Mesenchymal stem cell (in vitro differentiated cells and primary cell): Measurements from ENCODE around the gene RBM19.
A peak's percentile ranks its signal among the peaks of the same experiment; 100 is the strongest.

Experiments
- DNase-seq: peaks from one replicate; pipeline ENCODE4 v3.0.0-alpha.2; 2013
- H2AFZ ChIP-seq: one replicate; pipeline ENCODE4 v1.6.1; 2013; ENCODE audit warnings: low read depth, mild to moderate bottlenecking, control low read depth, inconsistent platforms, low read length, moderate library complexity
- H2AK5ac ChIP-seq: 2 replicates; pipeline ENCODE4 v1.6.1; 2013; ENCODE audit warnings: low read length, moderate library complexity, mild to moderate bottlenecking, inconsistent platforms; ENCODE audit not compliant: severe bottlenecking
- H2BK120ac ChIP-seq: one replicate; pipeline ENCODE4 v1.6.1; 2013; ENCODE audit warnings: low read depth, mild to moderate bottlenecking, inconsistent platforms, low read length, moderate library complexity
- H2BK12ac ChIP-seq, 2 experiments: one replicate each; pipeline ENCODE4 v1.6.1; 2013; ENCODE audit warnings: inconsistent platforms in 2 of 2, low read length in 2 of 2, mild to moderate bottlenecking in 2 of 2, moderate library complexity in 2 of 2, control low read depth in 1 of 2
- H2BK15ac ChIP-seq: one replicate; pipeline ENCODE4 v1.6.1; 2013; ENCODE audit warnings: mild to moderate bottlenecking, low read depth, inconsistent platforms; ENCODE audit not compliant: poor library complexity, severe bottlenecking
- H2BK5ac ChIP-seq: 2 replicates; pipeline ENCODE4 v1.6.1; 2013; ENCODE audit warnings: low read depth, mild to moderate bottlenecking, low read length, control low read depth, inconsistent platforms; ENCODE audit not compliant: poor library complexity, severe bottlenecking
- H3K14ac ChIP-seq, 2 experiments: one replicate each; pipeline ENCODE4 v1.6.1; 2013; ENCODE audit warnings: inconsistent platforms in 2 of 2, low read length in 2 of 2, control low read depth in 1 of 2, mild to moderate bottlenecking in 1 of 2, moderate library complexity in 1 of 2
- H3K18ac ChIP-seq, 2 experiments: one replicate each; pipeline ENCODE4 v1.6.1; 2013; ENCODE audit warnings: inconsistent platforms in 2 of 2, low read length in 2 of 2, control low read depth in 1 of 2, low read depth in 1 of 2, mild to moderate bottlenecking in 1 of 2
- H3K23ac ChIP-seq, 2 experiments: one replicate each; pipeline ENCODE4 v1.6.1; 2013; ENCODE audit warnings: inconsistent platforms in 2 of 2, low read length in 2 of 2, mild to moderate bottlenecking in 2 of 2, moderate library complexity in 2 of 2, control low read depth in 1 of 2
- H3K27ac ChIP-seq: 2 replicates; pipeline ENCODE4 v1.5.1; 2013; ENCODE audit warnings: mild to moderate bottlenecking, moderate library complexity, low read length, control low read depth, inconsistent platforms; ENCODE audit not compliant: poor library complexity, severe bottlenecking
- H3K27me3 ChIP-seq, 2 experiments: 2 replicates each; pipeline versions ENCODE4 v1.6.1 to v1.7.0; 2013; ENCODE audit warnings: low read length in 2 of 2, mild to moderate bottlenecking in 2 of 2, moderate library complexity in 2 of 2, control low read depth in 1 of 2, inconsistent platforms in 1 of 2; ENCODE audit not compliant: control insufficient read depth in 1 of 2, insufficient read depth in 1 of 2
- H3K36me3 ChIP-seq, 2 experiments: 2 replicates each; pipeline versions ENCODE4 v1.6.1 to v1.7.0; 2013; ENCODE audit warnings: low read length in 2 of 2, control low read depth in 1 of 2, inconsistent platforms in 1 of 2, low read depth in 1 of 2, mild to moderate bottlenecking in 1 of 2; ENCODE audit not compliant: insufficient read depth in 2 of 2, control insufficient read depth in 1 of 2
- H3K4ac ChIP-seq, 2 experiments: one replicate each; pipeline ENCODE4 v1.6.1; 2013; ENCODE audit warnings: inconsistent platforms in 2 of 2, low read length in 2 of 2, mild to moderate bottlenecking in 2 of 2, moderate library complexity in 2 of 2, control low read depth in 1 of 2, low read depth in 1 of 2
- H3K4me1 ChIP-seq: 2 replicates; pipeline ENCODE4 v1.6.1; 2013; ENCODE audit warnings: low read depth, low read length, control low read depth; ENCODE audit not compliant: control insufficient read depth, insufficient read depth
- H3K4me2 ChIP-seq: 2 replicates; pipeline ENCODE4 v1.6.1; 2013; ENCODE audit warnings: low read length, mild to moderate bottlenecking, inconsistent platforms; ENCODE audit not compliant: poor library complexity, severe bottlenecking
- H3K4me3 ChIP-seq, 2 experiments: 2 replicates each; pipeline versions ENCODE4 v1.5.1 to v1.7.0; 2013; ENCODE audit warnings: low read length in 2 of 2, mild to moderate bottlenecking in 2 of 2, control low read depth in 1 of 2, low read depth in 1 of 2; ENCODE audit not compliant: insufficient read depth in 1 of 2
- H3K79me1 ChIP-seq: replicated peaks from 2 replicates; pipeline ENCODE4 v1.6.1; 2013; ENCODE audit warnings: mild to moderate bottlenecking, control low read depth, low read length, inconsistent platforms; ENCODE audit not compliant: poor library complexity, severe bottlenecking
- H3K9ac ChIP-seq: 2 replicates; pipeline ENCODE4 v1.7.0; 2013; ENCODE audit warnings: mild to moderate bottlenecking, low read length, moderate library complexity
- H3K9me3 ChIP-seq: 2 replicates; pipeline ENCODE4 v1.7.0; 2013; ENCODE audit warnings: mild to moderate bottlenecking, low read length; ENCODE audit not compliant: control insufficient read depth
- H4K8ac ChIP-seq: one replicate; pipeline ENCODE4 v1.6.1; 2013; ENCODE audit warnings: inconsistent platforms, mild to moderate bottlenecking, low read length, moderate library complexity
- H4K91ac ChIP-seq: one replicate; pipeline ENCODE4 v1.6.1; 2013; ENCODE audit warnings: mild to moderate bottlenecking, low read length, inconsistent platforms
- WGBS: methylation state at CpG from one replicate; pipeline ENCODE4 v1.1.7; 2013; ENCODE audit warnings: mixed read lengths; 5-methylcytosine and 5-hydroxymethylcytosine counted together

Gene RBM19

DNA sequence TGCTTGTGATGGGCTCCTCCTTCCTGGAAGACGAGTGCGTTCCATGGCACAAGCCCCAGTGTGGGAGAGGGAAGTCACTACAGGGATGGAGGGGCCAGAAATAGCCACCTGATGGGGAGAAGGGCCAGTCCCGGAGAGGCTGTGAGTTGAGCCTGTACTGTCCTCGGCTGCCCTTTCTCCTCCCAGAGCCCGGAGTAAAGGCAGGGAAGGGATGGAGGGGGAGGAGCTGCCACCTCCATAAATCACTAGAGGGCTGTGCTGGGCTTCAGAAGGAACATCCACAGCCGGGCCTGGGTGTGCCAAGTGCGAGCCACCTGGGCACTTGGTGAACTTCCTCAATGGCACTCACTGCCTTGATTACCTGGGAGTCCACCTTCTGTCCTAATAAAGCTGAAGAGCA lies 110.1 kb downstream of the RBM19 start:
- H3K79me1 ChIP-seq, result peaks cover 1% of the 10 kb centered on the region
- no peak overlapping the region for H3K4ac ChIP-seq
- no peak overlapping the region for H2BK5ac ChIP-seq
- DNase-seq, result no peak
- H3K18ac ChIP-seq, result no peak overlapping the region
- H4K8ac ChIP-seq, result no peak overlapping the region
- H2BK12ac ChIP-seq, result no peak overlapping the region
- H2BK120ac ChIP-seq, result no peak overlapping the region
- H3K4me1 ChIP-seq, result peaks cover 11% of the 10 kb centered on the region
- H3K4me2 ChIP-seq, result no peak overlapping the region
- no peak overlapping the region for H2AFZ ChIP-seq
- H3K14ac ChIP-seq, result no peak overlapping the region
- no peaks in the 10 kb centered on the region for H3K9me3 ChIP-seq
- H3K9ac ChIP-seq, result no peak overlapping the region
- no peak overlapping the region for H3K4me3 ChIP-seq
- H2AK5ac ChIP-seq, result no peak overlapping the region
- H3K27me3 ChIP-seq, result no peaks in the 10 kb centered on the region
- WGBS, result 78% methylated on average over 7 of the region's 7 CpGs
- H4K91ac ChIP-seq, result no peak overlapping the region
- H3K36me3 ChIP-seq, result peaks cover 35 to 60% of the 10 kb centered on the region in 2 experiments
- no peak overlapping the region for H3K23ac ChIP-seq
- H2BK15ac ChIP-seq, result no peak overlapping the region
- no peak overlapping the region for H3K27ac ChIP-seq

GRCh38 chr12:113854385-113855142 lies 111.6 kb downstream of the RBM19 start:
- Histone ChIP-seq H3K14ac (no peak overlapping the region), H2BK15ac (no peak overlapping the region), H3K9ac (no peak overlapping the region), H2AK5ac (no peak overlapping the region), H3K27me3 (no peaks in the 10 kb centered on the region), H2AFZ (no peak overlapping the region), H3K4me3 (no peak overlapping the region), H4K8ac (no peak overlapping the region), H3K23ac (no peak overlapping the region), H2BK5ac (no peak overlapping the region), H3K4me1 (peaks cover 4% of the 10 kb centered on the region), H3K36me3 (peaks cover 35 to 61% of the 10 kb centered on the region in 2 experiments), H2BK12ac (no peak overlapping the region), H3K4me2 (no peak overlapping the region), H4K91ac (no peak overlapping the region), H3K18ac (no peak overlapping the region), H3K9me3 (no peaks in the 10 kb centered on the region), H2BK120ac (no peak overlapping the region), H3K4ac (no peak overlapping the region), H3K79me1 (no peaks in the 10 kb centered on the region), H3K27ac (no peak overlapping the region)
- no peak for DNase-seq
- 89% methylated on average over 17 of the region's 17 CpGs for whole genome bisulfite sequencing

GRCh38 chr12:113853491-113853890 lies 112.6 kb downstream of the RBM19 start:
- Histone ChIP-seq H3K27ac (no peak overlapping the region), H3K79me1 (no peaks in the 10 kb centered on the region), H3K14ac (no peak overlapping the region), H3K4ac (no peak overlapping the region), H4K8ac (no peak overlapping the region), H2BK15ac (no peak overlapping the region), H4K91ac (no peak overlapping the region), H3K4me2 (no peak overlapping the region), H3K18ac (no peak overlapping the region), H3K23ac (no peak overlapping the region), H2AK5ac (no peak overlapping the region), H2BK120ac (no peak overlapping the region), H3K27me3 (no peaks in the 10 kb centered on the region), H3K9ac (no peak overlapping the region), H3K4me1 (peaks cover 2% of the 10 kb centered on the region), H3K36me3 (peaks cover 30 to 65% of the 10 kb centered on the region in 2 experiments), H3K4me3 (no peak overlapping the region), H3K9me3 (no peaks in the 10 kb centered on the region), H2AFZ (no peak overlapping the region), H2BK12ac (no peak overlapping the region), H2BK5ac (no peak overlapping the region)
- WGBS, result 88% methylated on average over 4 of the region's 4 CpGs
- DNase-seq, result no peak

- H2AK5ac ChIP-seq, result no peak overlapping the region
- no peaks in the 10 kb centered on the region for H3K27me3 ChIP-seq
- no peak overlapping the region for H2AFZ ChIP-seq
- peak overlapping the region; percentile 2 for H4K91ac ChIP-seq
- no peak overlapping the region for H2BK5ac ChIP-seq
- DNase-seq, result no peak
- H3K79me1 ChIP-seq, result no peaks in the 10 kb centered on the region
- no peak overlapping the region for H3K27ac ChIP-seq
- H3K36me3 ChIP-seq, result peaks cover 24 to 59% of the 10 kb centered on the region in 2 experiments
- no peak overlapping the region for H4K8ac ChIP-seq
- H3K4me3 ChIP-seq, result no peak overlapping the region
- peaks cover 6% of the 10 kb centered on the region for H3K4me1 ChIP-seq
- WGBS, result 90% methylated on average over 24 of the region's 24 CpGs
- H3K18ac ChIP-seq, result no peak overlapping the region
- H2BK12ac ChIP-seq, result no peak overlapping the region
- H3K14ac ChIP-seq, result no peak overlapping the region
- no peak overlapping the region for H3K4ac ChIP-seq
- H2BK15ac ChIP-seq, result no peak overlapping the region
- H2BK120ac ChIP-seq, result no peak overlapping the region
- no peaks in the 10 kb centered on the region for H3K9me3 ChIP-seq
- no peak overlapping the region for H3K4me2 ChIP-seq
- no peak overlapping the region for H3K23ac ChIP-seq
- no peak overlapping the region for H3K9ac ChIP-seq
Measured at GRCh38 chr12:113852695-113853490, 113.2 kb downstream of the RBM19 start.
